Ovary (tissue), 9 donors: ENCODE results near the gene RNF11. TPM values are rescaled to one million over a fixed set of nuclear protein-coding genes. Genes with fewer than 3 reads are reported as not detected.

Experiments
- DNase-seq, 5 donors: peaks; one replicate each; pipeline ENCODE4 v3.0.0-alpha.2; 2019 to 2020
- H3K27ac ChIP-seq, 2 donors: fragments of 200-600 bp; one replicate each; pipeline versions ENCODE4 v1.5.1 to v1.8.0; 2019 to 2022
- H3K27me3 ChIP-seq: fragments of 200-600 bp; one replicate; pipeline ENCODE4 v1.8.0; 2022
- H3K36me3 ChIP-seq: fragments of 200-600 bp; sonication (generic); one replicate; pipeline ENCODE4 v1.5.1; 2019
- H3K4me1 ChIP-seq: one replicate; pipeline ENCODE4 v1.8.1; 2013; ENCODE audit warnings: mild to moderate bottlenecking, moderate library complexity; ENCODE audit not compliant: insufficient read depth
- H3K4me3 ChIP-seq: fragments of 200-600 bp; sonication (generic); one replicate; pipeline ENCODE4 v1.5.1; 2017
- H3K9me3 ChIP-seq, 2 donors: fragments of 200-600 bp in 1 of 2; sonication (generic) in 1 of 2; one replicate each; pipeline versions ENCODE4 v1.5.1 to v1.8.1; 2013 to 2019; ENCODE audit warnings: mild to moderate bottlenecking in 1 of 2, moderate library complexity in 1 of 2
- CTCF ChIP-seq, 3 donors: fragments of 450-650 bp in 2 of 3; fragments of 200-600 bp in 1 of 3; IDR thresholded peaks; one replicate each; pipeline versions ENCODE4 v1.5.1 to v1.8.0; 2016 to 2022; ENCODE audit warnings: antibody characterized with exemption in 3 of 3, mild to moderate bottlenecking in 1 of 3
- EP300 ChIP-seq: sonication (generic); formaldehyde crosslinking; IDR thresholded peaks from one replicate; pipeline ENCODE4 v1.6.1; 2017; ENCODE audit warnings: antibody characterized with exemption
- POLR2A ChIP-seq: fragments of 450-650 bp; IDR thresholded peaks from one replicate; pipeline ENCODE4 v1.6.1; 2017; ENCODE audit warnings: antibody characterized with exemption, mild to moderate bottlenecking, moderate library complexity
- WGBS, 3 donors: extraction: QIAGEN DNeasy Blood & Tissue Kit in 1 of 3; methylation state at CpG; one replicate each; pipeline versions ENCODE4 v1.1.5 to v1.1.7; 2013 to 2017; 5-methylcytosine and 5-hydroxymethylcytosine counted together
- intact Hi-C, 4 donors: fragments of 100-400 bp; cut with DNase I; formaldehyde crosslinking; loops; one replicate each; pipeline versions ENCODE4 v1.11.0 to v1.15.1; 2022 to 2023
- polyA plus RNA-seq, 2 donors: library from polyadenylated mRNA; stranded (reverse); fragments of 200-250 nt in 1 of 2; fragments of 350-450 nt in 1 of 2; fragmentation: Illumina TruSeq in 1 of 2; extraction: RNeasy Lipid Tissue Mini Kit (QIAGEN cat#74804) in 1 of 2; gene quantifications; one replicate each; pipeline ENCODE4 v1.2.3, GENCODE V29; 2013 to 2014
- total RNA-seq, 7 donors: library from RNA; depleted of rRNA in 2 of 7; stranded (reverse); fragments of >200 nt in 2 of 7; fragmentation: NEBNext Ultra II Directional in 3 of 7; extraction: Animal tissue kit (Norgen Biotek cat#: 25700) in 3 of 7; gene quantifications; one replicate each; pipeline versions ENCODE4 v1.1.0 to v1.2.4, GENCODE V29; 2016 to 2023
- donor health status: DM: no; HTN: no; CAD: no; lungs with moderate emphysema.
- donor health status: DM: no; HTN: no; CAD: no.
- donor health status: Bipolar disorder and iron deficiency.
- donor health status: DM: yes; HTN: yes; CAD: no.
- donor health status: DM: no; HTN: no; CAD: no.
- donor health status: DM: yes; HTN: yes; CAD: no.

The RNF11 gene
- total and polyA plus RNA-seq, 9 donors: 108 to 209 (median 126) TPM

- Histone ChIP-seq H3K4me1 (peaks cover 9% of the 10 kb centered on the region), H3K4me3 (no peak overlapping the region), H3K36me3 (no peaks in the 10 kb centered on the region), H3K27me3 (no peaks in the 10 kb centered on the region), H3K9me3 (no peaks in the 10 kb centered on the region), H3K27ac (peak overlapping the region in 1 of 2 donors; percentile 7)
- 31 to 35% (median 34%) methylated on average over 2 of the region's 2 CpGs for WGBS, 3 donors
- intact Hi-C loops: no loop called here
- DNase-seq: no peak
- no peak for TF ChIP-seq EP300
- no peak for TF ChIP-seq POLR2A
- TF ChIP-seq CTCF (IDR thresholded peaks at IDR 0.05): no peak
Measured at GRCh38 chr1:51268634-51269033, 32.6 kb downstream of the RNF11 start.

- intact Hi-C loops: no loop called here
- Histone ChIP-seq H3K4me1 (peaks cover 6% of the 10 kb centered on the region), H3K27me3 (no peaks in the 10 kb centered on the region), H3K27ac (no peak overlapping the region), H3K4me3 (no peak overlapping the region), H3K9me3 (no peaks in the 10 kb centered on the region), H3K36me3 (no peaks in the 10 kb centered on the region)
- TF ChIP-seq EP300: no peak
- no peak for TF ChIP-seq POLR2A
- TF ChIP-seq CTCF (IDR thresholded peaks at IDR 0.05): no peak
- DNase-seq: no peak
Measured at GRCh38 chr1:51270751-51271150, 34.7 kb downstream of the RNF11 start.

- Histone ChIP-seq H3K4me3 (no peak overlapping the region), H3K9me3 (no peaks in the 10 kb centered on the region), H3K4me1 (peaks cover 6% of the 10 kb centered on the region), H3K27ac (no peak overlapping the region), H3K27me3 (no peaks in the 10 kb centered on the region), H3K36me3 (no peaks in the 10 kb centered on the region)
- no peak for DNase-seq
- no peak for TF ChIP-seq EP300
- no peak for TF ChIP-seq CTCF (IDR thresholded peaks at IDR 0.05)
- TF ChIP-seq POLR2A: no peak
- intact Hi-C loops: no loop called here
Measured at GRCh38 chr1:51272916-51273315, 36.8 kb downstream of the RNF11 start.

GRCh38 chr1:51274676-51275075 is 38.6 kb downstream of the RNF11 start:
- Histone ChIP-seq H3K4me3 (no peak overlapping the region), H3K27me3 (no peaks in the 10 kb centered on the region), H3K36me3 (no peaks in the 10 kb centered on the region), H3K27ac (no peak overlapping the region), H3K9me3 (no peaks in the 10 kb centered on the region), H3K4me1 (peaks cover 3% of the 10 kb centered on the region)
- DNase-seq: no peak
- 94 to 99% (median 97%) methylated on average over 6 of the region's 6 CpGs for WGBS, 3 donors
- no peak for TF ChIP-seq EP300
- no peak for TF ChIP-seq CTCF (IDR thresholded peaks at IDR 0.05)
- TF ChIP-seq POLR2A: no peak
- intact Hi-C loops: no loop called here

- H3K36me3 ChIP-seq: no peaks in the 10 kb centered on the region
- no peaks in the 10 kb centered on the region for H3K9me3 ChIP-seq
- 87 to 89% (median 87%) methylated on average over 7 of the region's 7 CpGs for WGBS, 3 donors
- DNase-seq: no peak
- TF ChIP-seq POLR2A: no peak
- H3K4me3 ChIP-seq: no peak overlapping the region
- H3K27me3 ChIP-seq: no peaks in the 10 kb centered on the region
- no peaks in the 10 kb centered on the region for H3K4me1 ChIP-seq
- no peak overlapping the region for H3K27ac ChIP-seq
- intact Hi-C loops: no loop called here
Measured at GRCh38 chr1:51276286-51276685, 40.2 kb downstream of the RNF11 start.
